Measurements from ENCODE around the gene KRTAP9-3.

DNA sequence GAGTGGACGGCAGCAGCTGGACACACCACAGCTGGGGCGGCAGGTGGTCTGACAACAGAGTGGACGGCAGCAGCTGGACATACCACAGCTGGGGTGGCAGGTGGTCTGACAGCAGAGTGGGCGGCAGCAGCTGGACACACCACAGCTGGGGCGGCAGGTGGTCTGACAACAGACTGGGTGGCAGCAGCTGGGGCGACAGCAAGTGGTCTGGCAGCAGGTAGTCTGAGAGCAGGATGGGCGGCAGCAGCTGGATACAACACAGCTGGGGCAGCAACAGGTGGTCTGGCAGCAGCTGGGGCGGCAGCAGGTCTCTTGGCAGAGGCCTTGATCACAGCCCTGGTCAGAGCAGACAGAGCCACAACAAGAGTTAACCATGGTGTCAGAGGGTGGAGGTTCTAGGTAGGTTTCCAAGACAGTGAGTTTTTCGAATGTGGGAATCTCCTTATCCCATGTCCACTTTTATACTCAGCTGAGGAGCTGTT is 47.7 kb upstream of the KRTAP9-3 start, which contains the start of gene KRTAP4-1:
- TF ChIP-seq, protein P1, sequence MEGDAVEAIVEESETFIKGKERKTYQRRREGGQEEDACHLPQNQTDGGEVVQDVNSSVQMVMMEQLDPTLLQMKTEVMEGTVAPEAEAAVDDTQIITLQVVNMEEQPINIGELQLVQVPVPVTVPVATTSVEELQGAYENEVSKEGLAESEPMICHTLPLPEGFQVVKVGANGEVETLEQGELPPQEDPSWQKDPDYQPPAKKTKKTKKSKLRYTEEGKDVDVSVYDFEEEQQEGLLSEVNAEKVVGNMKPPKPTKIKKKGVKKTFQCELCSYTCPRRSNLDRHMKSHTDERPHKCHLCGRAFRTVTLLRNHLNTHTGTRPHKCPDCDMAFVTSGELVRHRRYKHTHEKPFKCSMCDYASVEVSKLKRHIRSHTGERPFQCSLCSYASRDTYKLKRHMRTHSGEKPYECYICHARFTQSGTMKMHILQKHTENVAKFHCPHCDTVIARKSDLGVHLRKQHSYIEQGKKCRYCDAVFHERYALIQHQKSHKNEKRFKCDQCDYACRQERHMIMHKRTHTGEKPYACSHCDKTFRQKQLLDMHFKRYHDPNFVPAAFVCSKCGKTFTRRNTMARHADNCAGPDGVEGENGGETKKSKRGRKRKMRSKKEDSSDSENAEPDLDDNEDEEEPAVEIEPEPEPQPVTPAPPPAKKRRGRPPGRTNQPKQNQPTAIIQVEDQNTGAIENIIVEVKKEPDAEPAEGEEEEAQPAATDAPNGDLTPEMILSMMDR (conservative IDR thresholded peaks at IDR 0.05): no peak
- TF ChIP-seq ZFX (IDR thresholded peaks at IDR 0.05): no peak

Data from C4-2B (cell line).